Epithelial cell of prostate (primary cell): ENCODE results near the gene GLDC.

Experiments used
- DNase-seq: peaks from one replicate; pipeline ENCODE4 v3.0.0-alpha.2; 2011; ENCODE audit warnings: low read depth, low spot score
- H3K27ac ChIP-seq: fragments of 450-650 bp; 2 replicates; pipeline ENCODE4 v1.5.1; 2017; ENCODE audit warnings: mild to moderate bottlenecking

The GLDC gene

DNA sequence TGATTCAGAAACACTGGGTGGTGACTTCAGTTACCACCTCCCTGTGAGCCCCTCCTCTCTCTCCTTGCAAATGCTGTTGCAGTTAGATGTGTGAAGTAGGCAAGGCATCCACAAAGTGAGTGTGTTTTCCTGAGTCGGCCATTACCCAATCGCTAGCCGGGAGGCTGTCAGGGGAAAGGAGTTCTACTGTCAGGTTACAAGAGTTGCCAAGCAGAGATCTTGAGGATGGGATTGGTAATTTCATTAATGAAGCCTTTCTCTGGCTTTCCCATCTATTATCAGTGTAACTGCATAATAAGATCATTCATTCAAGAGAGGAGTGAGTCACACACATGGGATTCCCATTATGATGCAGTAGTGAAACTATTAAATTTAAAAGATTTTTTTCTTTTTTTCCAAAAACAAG is 106.9 kb downstream of the GLDC start:
- H3K27ac ChIP-seq: peak overlapping the region; percentile 21
- peak; percentile 57 for DNase-seq

DNA sequence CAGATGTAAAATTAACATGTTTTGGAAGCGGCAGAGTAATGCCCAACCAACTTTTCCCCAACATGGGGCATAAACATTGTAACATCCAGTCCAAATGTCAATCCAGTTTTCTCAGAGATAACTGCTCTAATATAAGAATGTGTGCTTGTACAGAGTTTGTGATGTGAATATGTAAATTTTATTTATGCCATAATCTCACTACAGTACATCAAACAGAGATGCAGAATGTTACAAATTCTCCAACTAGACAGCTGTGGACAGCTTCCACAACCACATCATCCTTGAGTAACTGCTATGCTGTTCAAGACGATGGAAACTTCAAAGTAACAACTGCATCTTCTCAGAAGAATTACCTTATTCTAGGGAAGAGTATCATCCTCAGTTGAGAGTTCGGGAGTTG is 109.9 kb downstream of the GLDC start:
- no peak for DNase-seq
- no peak overlapping the region for H3K27ac ChIP-seq

DNA sequence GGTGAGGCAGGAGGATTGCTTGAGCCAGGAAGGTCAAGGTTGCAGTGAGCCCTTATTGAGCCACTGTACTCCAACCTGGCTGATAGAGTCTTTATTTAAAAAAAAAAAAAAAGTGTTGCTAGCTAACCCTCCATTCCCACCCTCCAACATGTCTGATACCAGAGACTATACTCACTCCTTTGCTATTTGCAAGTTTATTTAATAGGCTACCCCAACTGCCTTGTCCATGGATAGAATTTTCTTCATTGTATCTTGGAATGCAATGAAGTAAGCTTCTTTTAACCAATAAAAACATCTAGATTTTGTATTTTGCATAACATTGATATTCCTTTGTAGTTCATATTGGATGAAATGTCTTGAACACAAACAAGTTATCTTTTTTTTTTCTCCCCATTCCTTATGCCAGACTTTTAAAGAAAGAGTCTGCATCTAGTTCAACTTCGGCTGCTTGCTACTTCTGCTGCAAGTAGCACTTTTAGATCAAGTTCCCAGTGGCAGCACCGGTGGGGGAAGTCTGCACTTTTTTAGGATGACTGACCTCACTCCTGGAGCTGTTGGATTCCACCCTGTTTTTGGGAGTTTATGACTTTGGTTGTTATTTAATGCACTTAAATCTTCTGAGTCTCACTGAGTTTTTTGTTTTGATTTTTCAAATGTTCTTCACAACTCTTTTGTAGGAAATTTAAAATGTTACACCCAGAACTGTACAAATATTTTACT is 120.0 kb downstream of the GLDC start:
- H3K27ac ChIP-seq: no peak overlapping the region
- DNase-seq: no peak

DNA sequence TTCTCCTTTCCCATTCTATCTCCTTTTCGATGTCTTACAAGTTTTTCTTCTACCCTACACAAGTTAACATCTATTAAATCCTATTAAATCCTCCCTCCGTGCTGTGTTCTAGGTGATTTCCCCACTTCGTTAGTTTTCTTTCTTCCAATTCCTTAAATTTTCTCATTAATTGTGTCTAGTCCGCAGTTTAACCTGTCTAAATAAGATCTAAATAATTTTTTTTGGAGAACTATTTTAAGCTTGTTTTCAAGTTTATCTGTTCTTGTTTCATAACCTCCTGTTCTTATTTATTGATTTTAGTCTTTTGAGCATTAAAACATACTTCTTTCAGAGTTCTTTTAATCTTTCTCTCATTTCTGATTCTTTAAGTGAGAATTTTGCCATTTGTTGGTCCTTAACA is 123.3 kb downstream of the GLDC start:
- no peak overlapping the region for H3K27ac ChIP-seq
- no peak for DNase-seq

DNA sequence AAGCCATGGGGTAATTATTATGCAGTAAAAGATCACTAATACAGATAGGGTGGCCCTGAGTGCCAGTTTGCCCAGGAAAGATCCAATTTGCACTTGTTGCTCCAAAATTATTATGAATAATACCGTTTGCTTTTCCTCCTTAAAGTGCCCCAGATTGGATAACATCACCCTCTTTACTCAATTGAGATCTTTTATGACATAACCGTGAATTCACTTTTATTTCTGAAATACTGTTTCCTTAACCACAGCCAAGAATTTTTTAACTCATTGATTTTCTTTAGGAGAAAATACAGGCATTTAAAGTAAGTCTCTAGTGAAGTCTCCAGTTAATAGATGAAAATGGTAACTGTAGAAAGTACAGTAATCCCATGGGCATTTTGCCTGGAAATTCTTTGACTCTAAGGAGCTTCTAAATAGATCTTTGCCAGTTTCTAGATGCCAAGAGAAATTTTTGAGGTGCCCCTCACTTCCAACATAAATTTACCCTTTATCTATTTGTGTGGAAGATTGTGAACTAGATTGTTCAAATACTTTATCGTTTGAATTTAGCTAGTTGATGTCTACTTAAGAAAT is 133.4 kb downstream of the GLDC start:
- no peak for DNase-seq
- no peak overlapping the region for H3K27ac ChIP-seq

DNA sequence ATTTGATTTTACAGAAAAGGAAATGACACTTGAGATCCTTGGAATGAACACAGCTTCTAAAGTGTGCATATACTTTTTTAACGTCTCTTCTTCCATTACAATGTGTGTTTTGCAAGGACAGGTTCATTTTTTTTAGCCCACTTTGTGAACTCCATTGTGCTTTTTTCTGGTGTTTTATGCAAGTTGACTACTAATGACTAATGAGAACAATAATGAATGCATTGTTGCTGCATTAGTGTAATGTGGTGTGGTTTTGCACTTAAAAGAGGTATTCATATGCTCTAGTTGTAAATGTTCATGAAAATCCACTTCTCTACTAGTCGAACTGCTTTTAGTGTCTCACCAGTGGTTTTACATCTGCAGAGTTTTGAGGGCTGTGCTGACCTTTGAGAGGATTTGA is 139.0 kb downstream of the GLDC start:
- peak; percentile 12 for DNase-seq
- H3K27ac ChIP-seq: peak overlapping the region; percentile 56

DNA sequence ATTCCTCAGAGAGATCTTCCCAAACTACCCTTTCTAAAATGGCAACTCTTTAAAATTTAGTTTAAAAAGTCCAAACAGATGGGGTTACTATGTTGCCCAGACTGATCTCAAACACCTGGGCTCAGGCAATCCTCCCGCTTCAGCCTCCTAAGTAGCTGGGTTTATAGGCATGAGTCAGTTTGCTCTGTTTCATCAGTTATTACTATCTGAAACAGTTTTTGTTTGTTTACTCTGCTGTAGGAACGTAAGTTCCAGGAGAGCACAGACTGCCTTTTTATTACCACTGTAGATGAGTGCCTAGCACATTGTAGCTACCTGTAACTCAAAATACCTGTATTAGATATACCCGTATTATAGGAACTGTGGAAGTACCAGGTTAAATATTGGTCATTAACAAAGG is 143.1 kb downstream of the GLDC start:
- DNase-seq: peak; percentile 61
- H3K27ac ChIP-seq: peak overlapping the region; percentile 50

DNA sequence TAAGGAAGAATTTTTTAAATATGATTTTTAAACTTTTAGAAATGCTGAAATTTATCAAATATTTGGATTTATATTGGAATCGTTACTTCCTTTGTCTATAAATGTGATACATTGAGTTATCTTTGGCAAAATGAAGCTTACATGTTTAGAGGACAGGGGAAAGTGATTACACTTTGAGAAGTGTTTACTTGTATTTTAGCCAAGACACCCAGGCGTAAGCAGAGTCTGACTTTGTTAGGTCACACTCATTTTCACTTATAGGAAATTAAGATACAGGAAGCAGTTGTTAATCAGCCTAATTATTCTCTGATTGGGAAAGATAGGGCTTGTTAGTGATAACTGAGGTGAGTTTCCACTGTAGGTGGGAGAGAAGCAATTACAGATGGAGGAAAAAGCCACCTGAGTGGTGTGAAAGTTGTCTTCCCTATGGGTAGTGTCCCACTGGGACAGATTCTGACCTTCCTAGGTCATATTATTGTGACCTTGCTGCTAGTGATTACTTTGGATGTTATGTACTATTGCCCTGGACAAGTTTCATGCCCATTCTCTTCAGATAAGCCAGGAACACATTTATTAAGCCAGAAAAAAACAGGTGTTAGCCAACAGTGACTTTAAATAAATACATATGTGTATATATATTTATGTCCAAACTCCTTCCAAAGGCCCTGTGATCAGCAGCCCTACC is 143.9 kb downstream of the GLDC start:
- DNase-seq: no peak
- peak overlapping the region; percentile 50 for H3K27ac ChIP-seq

DNA sequence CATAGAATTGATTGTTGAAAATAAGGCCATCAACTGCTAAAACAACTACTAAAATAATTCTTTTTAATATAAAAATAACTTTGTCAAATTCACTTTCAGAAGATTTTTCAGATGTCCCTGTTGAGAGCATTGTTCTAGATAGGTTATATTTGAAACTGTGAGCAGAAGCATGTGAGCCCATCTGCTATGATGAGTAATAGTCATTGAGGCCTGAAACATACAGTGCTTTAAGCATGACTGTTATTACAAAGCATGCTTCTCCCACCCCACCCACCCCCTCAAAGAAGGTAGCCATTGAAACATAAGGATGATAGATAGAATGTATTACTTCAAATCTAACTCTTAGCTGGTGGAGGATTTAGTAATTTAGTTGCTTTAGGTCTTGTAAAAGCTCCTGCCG is 146.5 kb downstream of the GLDC start:
- H3K27ac ChIP-seq: peak overlapping the region; percentile 50
- peak; percentile 46 for DNase-seq

DNA sequence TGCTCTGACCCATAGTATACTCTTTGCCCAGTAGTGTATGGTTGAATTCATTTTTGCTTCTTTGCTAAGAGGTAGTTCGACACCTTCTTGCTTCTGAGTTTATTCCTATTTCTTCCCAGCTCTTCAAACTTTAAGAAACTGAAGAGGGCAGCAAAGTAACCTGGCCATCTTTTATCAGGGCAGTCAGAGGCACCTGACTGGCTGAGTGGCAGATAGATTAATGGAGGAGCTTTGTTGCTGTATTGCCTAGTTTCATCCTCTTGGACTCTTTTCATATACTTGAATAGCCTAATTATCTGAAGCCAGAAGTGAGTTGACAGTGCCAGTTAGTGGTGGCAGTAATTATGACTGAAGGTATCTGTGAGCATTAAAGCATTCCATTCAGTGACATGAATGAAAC is 150.1 kb downstream of the GLDC start:
- DNase-seq: no peak
- no peak overlapping the region for H3K27ac ChIP-seq

DNA sequence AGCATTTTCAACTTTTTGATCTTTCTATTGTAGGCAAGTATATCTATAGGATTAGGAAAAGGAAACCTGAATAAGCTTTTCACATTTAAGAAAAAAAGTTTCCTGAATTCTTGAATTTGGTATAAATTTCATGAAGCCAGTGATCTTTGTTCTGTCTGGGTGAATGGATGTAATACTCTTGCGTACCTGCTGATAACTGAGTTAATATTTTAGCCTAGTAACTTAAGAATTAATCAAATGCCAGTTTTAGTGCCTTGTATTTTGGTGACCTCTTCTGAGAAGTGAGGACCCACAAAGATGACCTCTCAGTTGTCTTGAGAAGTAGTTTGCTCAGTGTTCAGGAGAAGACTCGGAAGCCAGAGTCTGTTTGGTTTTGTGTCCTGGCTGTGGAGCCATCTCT is 154.7 kb downstream of the GLDC start:
- no peak for DNase-seq
- H3K27ac ChIP-seq: no peak overlapping the region

DNA sequence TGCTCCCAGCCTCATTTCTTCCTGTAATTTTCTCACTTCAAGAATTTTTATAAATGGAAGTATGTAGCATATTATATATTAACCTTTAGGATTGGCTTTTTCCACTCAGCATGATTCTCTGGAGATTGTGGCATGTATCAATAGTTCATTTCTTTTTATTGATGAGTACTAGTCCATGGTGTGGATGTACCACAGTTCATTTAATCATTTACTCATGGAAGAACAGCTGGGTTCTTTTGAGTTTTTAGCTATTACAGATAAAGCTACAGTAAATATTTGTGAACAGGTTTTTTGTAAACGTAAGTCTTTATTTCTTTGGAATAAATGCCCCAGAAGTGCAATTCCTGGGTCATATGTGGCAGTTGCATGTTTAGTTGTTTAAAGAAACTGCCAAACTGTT is 156.4 kb downstream of the GLDC start:
- no peak for DNase-seq
- no peak overlapping the region for H3K27ac ChIP-seq

DNA sequence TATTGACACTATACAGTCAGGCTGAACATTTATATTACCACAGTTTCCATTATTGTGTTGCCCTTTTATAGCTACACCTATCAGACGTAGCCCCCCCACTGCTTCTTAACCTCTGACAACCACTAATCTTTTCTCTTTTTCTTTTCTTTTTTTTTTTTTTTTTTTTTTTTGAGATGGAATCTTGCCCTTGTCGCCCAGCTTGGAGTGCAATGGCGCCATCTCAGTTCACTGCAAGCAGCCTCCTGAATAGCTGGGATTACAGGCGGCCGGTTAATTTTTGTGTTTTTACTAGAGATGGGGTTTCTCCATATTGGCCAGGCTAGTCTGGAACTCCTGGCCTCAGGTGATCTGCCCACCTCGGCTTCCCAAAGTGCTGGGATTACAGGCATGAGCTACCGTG is 157.1 kb downstream of the GLDC start:
- DNase-seq: no peak
- no peak overlapping the region for H3K27ac ChIP-seq

DNA sequence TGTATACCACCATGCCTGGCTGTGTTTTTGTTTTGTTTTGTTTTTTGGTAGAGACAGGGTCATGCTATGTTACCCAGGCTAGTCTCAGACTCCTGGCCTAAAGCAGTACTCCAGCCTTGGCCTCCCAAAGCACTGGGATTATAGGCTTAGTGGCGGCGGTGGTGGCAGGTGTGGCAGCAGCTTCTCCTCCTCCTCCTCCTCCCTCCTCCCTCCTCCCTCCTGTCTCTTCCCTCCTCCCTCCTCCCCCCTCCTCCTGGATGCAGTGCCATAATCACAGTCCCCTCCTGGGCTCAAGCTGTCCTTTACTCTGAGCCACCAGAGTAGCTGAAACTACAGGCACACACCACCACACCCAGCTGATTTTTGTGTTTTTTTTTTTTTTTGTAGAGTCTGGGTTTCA is 161.3 kb downstream of the GLDC start:
- no peak overlapping the region for H3K27ac ChIP-seq

More for the DNA sequence above, 161.3 kb downstream of the GLDC start:
- DNase-seq: no peak
